CD4-positive, alpha-beta T cell treated with Interleukin-15 for 4 hours (primary cell): ENCODE measurements around the gene FCHSD2.
"Not testable (repeated sequence)": the region's sequence is repeated elsewhere in the genome, so short reads cannot be mapped to it uniquely, and the experiment has no call there.

ENCODE experiments used
- DNase-seq: peaks from one replicate; pipeline ENCODE4 v3.0.0-alpha.2; 2020; ENCODE audit warnings: low spot score

FCHSD2 gene

DNA sequence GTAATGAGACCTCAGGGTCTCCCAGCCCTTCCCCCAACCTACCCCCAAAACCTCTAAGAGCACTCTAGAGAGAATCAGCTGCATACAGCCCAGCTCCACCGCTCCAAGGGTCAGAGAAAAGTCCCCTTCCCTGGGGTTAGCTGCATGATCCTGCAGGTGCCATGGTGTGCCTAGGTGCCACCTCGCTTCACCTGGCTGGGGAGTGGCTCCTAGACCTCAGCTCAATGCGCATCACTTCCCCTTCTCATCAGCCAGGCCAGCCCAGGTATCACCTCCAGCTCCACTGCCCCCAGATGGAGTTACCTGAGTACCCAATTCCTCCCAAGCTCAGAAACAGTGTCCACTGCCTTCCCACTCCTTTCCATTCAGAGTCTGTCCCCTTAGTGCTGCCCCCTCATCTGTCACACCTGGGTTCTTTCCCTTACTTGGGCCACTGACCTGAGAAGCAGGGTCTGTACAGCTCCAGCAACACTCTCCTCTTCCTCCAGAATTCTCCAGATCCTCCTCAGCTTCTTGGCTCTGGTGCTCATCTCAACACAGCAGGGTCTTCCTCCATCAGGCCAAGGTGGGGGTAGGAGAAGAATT, 349.6 kb downstream of the FCHSD2 start:
- no peak for DNase-seq

DNA sequence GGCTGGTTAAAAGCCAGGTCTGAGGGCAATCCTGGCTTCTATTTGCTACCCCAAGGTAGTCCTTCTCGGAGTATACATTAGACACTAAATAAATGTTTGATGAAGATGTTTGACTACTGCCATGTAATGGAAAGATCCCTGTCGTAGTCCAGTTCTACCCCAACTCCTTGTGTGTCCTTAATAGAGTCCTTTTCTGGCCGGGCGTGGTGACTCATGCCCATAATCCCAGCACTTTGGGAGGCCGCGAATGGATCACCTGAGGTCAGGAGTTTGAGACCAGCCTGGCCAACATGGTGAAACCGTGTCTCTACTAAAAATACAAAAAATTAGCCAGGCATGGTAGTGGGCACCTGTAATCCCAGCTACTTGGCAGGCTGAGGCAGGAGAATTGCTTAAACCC, 350.9 kb downstream of the FCHSD2 start:
- not testable (repeated sequence) for DNase-seq

DNA sequence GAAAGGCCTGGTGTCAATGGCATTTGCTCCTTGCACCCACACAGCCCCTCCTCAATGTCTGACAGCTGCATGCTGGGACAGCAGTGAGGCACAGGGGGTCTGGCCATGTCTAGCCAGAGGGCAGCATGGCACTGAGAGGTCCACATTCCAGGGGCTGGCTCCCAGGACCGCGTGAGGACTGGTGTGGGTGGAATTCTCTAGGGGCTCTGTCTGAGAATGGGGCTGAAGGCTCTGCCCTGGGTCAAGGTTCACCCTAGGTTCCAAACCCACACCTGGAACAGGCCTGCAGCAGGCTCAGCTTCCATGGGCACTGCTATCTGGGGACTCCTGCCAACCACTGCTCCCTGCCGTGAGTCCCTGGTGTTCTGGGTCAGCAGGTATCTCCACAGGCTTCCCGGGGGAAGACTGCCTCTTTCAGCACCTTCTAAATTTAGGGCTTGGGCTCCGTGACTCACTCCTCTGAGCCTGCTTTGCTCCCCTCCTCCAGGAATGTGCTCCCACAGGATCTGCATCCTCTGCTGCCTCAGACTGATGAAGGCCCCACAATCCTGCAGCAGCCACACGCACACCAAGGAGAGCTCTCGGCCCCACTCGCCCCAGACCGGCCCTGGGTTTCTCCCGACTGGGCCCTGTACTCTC, 352.5 kb downstream of the FCHSD2 start:
- DNase-seq, result no peak

DNA sequence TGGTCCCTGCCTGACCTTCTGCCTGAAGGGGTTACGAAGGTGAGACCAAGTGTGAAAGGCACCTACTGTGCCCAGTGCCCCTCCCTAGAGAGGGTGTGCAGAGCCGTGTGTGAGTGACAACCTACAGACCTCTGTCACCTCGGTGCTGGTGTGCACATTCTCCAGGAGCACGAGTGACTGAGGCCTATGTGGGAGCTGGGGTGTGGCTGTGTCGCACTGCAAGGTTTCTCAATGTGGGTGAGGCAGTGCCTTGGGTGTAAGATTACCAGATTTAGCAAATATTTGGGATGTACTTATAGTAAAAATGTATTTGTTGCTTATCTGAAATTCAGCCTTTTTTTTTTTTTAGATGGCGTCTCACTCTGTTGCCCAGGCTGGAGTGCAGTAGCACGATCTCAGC, 353.9 kb downstream of the FCHSD2 start:
- no peak for DNase-seq

DNA sequence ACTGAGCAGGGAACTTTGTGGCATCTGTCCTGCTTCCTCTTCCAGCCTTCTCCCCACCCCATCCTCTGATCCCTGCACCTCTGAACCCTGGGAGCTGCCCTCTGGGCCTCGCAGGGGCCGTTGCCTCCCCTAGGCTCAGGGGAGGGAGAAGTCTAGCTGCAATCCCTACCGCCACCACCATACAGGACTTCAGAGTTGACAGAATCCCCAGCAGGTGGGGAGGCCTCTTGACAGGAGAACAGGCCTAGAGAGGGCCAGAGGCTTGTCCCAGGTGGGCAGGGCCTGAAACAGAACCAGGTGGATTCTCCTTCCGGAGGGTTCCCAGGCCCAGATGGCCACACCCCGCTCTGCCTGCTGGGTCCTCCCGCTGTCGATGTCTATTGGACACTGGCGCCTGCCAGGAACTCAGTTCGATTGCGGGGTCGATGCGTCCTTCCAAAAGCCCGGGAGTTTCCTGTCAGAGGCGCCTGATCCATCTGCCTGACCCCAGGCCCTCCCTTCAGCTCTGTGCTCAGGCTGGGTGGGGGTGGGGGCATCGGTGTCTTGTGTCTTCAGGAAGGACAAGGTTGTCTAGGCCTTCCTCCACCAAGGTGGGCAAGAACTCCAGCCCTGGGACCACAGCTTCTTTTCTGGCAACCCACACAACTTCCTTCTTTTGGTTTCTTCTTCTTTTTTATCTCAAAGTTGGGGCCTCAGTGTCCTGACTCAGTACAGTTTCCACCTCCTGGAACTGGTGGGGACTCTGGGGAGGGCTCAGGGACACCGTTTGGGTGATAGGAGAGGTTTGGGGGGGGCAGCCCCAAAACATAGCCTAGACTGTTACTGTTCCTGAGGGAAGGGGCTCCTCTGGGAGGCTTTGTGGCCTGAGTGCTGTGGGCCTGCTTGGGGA, 354.7 kb downstream of the FCHSD2 start:
- DNase-seq, result no peak
